ENCODE measurements around the gene CDYL. TPM values are rescaled to one million over a fixed set of nuclear protein-coding genes. Genes with fewer than 3 reads are reported as not detected.

Gene CDYL
- total RNA-seq, 2 experiments from 2014 or later, result 40.8 to 43.4 TPM

- Mint-ChIP-seq H3K4me3 (no peak overlapping the region), H3K36me3 (peaks cover 8% of the 10 kb centered on the region), H3K4me1 (peaks cover 27% of the 10 kb centered on the region), H3K27me3 (no peaks in the 10 kb centered on the region), H3K9me3 (ENCODE audit: low read depth) (no peaks in the 10 kb centered on the region), H3K27ac (no peak overlapping the region)
- CTCF ChIA-PET, result interaction anchor here (1.4 kb wide), 1 partner anchor 11 kb away, joined by 3 read pairs; no protein-coding TSS in a partner anchor
- DNase-seq (peak; percentile 40), ATAC-seq (no peak)
Measured at GRCh38 chr6:4928426-4928825, 152.2 kb downstream of the CDYL start.

DNA sequence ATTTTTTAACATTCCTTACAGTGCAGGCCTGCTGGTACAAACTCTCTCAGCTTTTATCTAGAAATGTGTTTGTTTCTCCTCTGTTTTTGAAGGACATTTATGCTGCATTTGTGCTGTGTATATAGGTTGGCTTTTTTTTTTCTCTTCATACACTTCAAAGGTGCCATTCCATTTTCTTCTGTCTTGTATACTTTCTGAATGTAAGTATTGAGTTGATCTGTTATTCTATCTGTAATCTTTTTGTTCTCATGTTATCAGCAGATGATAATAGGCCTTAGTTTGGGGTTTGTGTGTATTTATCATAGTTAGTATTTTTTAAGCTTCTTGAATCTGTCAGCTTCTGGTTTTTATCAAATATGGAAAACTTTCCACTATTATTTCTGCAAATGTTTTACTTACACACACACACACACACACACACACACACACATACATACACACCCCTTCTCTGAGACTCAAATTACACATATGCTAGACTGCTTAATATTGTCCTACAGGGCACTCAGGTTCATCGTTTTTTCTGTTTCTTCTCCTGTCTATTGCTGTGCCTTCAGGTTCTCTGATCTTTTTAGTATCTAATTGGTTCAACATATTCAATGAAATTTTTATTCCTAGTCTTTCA lies 153.0 kb downstream of the CDYL start:
- H3K27me3 Mint-ChIP-seq, result no peaks in the 10 kb centered on the region
- no peak overlapping the region for H3K27ac Mint-ChIP-seq
- H3K4me1 Mint-ChIP-seq, result peaks cover 32% of the 10 kb centered on the region
- peaks cover 6% of the 10 kb centered on the region for H3K36me3 Mint-ChIP-seq
- no peaks in the 10 kb centered on the region for H3K9me3 Mint-ChIP-seq (ENCODE audit: low read depth)
- no peak for DNase-seq
- H3K4me3 Mint-ChIP-seq, result no peak overlapping the region
- no peak for ATAC-seq
- CTCF ChIA-PET, result no interaction called here

- DNase-seq (no peak), ATAC-seq (no peak)
- Mint-ChIP-seq H3K9me3 (ENCODE audit: low read depth) (no peaks in the 10 kb centered on the region), H3K36me3 (peaks cover 6% of the 10 kb centered on the region), H3K4me1 (peaks cover 41% of the 10 kb centered on the region), H3K27ac (no peak overlapping the region), H3K27me3 (no peaks in the 10 kb centered on the region), H3K4me3 (no peak overlapping the region)
- CTCF ChIA-PET, result interaction anchor here (1.2 kb wide), 1 partner anchor 23 kb away, joined by 3 read pairs; no protein-coding TSS in a partner anchor
Measured at GRCh38 chr6:4930025-4930691, 154.0 kb downstream of the CDYL start.

DNA sequence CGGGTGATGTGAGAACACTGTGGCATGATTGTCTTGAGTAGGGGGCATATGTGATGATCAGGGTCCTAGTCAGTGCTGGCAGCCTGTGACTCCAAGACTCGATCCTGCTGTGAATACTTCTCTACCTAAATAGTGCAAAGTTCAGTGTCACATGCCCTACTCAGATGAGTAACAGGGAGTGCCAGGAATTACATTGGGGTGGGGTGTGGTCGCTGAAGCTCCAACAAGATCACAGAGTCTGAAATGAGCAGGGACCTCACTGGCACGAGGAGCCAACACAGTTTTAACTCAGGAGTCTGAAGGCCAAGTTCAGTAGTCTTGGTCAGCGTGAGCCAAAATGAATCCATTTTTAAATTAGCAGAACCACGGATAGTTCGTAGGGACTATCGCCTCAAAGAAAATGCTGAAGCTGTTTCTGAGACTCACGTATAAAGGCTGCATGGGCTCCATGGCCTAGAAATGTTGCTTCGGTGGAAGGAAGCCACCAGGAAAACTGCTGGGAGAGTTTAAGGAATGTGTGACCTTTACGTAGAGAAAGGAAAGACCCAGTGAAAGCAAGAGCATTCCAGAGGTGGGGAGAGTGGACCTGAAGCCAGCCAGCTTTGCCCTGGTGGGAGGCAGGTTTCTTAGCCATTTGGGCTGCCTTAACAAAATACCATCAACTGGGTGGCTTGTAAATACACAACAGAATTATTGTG lies 155.5 kb downstream of the CDYL start:
- H3K36me3 Mint-ChIP-seq, result peaks cover 6% of the 10 kb centered on the region
- H3K27ac Mint-ChIP-seq, result no peak overlapping the region
- no peaks in the 10 kb centered on the region for H3K9me3 Mint-ChIP-seq (ENCODE audit: low read depth)
- peaks cover 57% of the 10 kb centered on the region for H3K4me1 Mint-ChIP-seq
- no peak overlapping the region for H3K4me3 Mint-ChIP-seq
- CTCF ChIA-PET, result no interaction called here
- ATAC-seq, result no peak
- no peaks in the 10 kb centered on the region for H3K27me3 Mint-ChIP-seq
- no peak for DNase-seq

DNA sequence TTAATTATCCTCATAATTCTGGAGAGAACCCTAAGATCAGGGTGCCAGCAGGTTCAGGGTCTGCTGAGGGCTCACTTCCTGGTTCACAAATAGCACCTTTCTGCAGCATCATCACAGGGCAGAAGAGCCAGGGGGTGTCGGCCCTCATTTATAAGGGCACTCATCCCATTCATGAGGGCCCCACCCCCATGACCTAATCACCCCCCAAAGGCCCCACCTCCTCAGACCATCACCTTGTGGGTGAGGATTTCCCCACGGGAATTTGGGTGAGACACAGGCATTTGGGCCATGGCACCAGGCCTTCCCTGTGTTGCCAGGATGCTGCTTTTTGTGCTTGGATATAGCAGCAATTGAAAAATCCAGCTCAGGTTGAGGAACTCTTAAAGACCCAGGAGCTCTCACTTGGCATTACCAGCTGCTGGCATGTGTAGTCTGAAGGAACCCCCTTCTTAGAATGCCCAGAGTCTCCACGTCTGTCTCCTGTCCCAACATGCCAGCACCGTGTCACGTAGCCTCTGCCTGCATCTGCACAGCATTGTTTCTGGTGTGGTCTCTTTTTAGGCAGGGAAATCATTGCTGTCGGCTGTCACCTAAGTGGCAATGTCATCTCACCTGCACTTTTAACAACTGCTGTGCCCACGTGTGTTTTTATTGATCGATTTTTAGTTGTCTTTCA lies 156.2 kb downstream of the CDYL start:
- Mint-ChIP-seq H3K27ac (no peak overlapping the region), H3K9me3 (ENCODE audit: low read depth) (no peaks in the 10 kb centered on the region), H3K27me3 (no peaks in the 10 kb centered on the region), H3K4me1 (peaks cover 57% of the 10 kb centered on the region), H3K4me3 (no peak overlapping the region), H3K36me3 (peaks cover 6% of the 10 kb centered on the region)
- CTCF ChIA-PET, result no interaction called here
- ATAC-seq, result no peak
- DNase-seq, result no peak

- ATAC-seq, result peak; percentile 84
- Mint-ChIP-seq H3K36me3 (peaks cover 4% of the 10 kb centered on the region), H3K4me1 (peaks cover 50% of the 10 kb centered on the region), H3K27me3 (no peaks in the 10 kb centered on the region), H3K27ac (peak overlapping the region; percentile 65), H3K9me3 (ENCODE audit: low read depth) (no peaks in the 10 kb centered on the region), H3K4me3 (no peak overlapping the region)
- CTCF ChIA-PET, result interaction anchor here (0.8 kb wide), 2 partner anchors 11 to 133 kb away, joined by 3 read pairs; no protein-coding TSS in a partner anchor
- DNase-seq, result peak; percentile 76
Measured at GRCh38 chr6:4935486-4935885, 159.3 kb downstream of the CDYL start.

DNA sequence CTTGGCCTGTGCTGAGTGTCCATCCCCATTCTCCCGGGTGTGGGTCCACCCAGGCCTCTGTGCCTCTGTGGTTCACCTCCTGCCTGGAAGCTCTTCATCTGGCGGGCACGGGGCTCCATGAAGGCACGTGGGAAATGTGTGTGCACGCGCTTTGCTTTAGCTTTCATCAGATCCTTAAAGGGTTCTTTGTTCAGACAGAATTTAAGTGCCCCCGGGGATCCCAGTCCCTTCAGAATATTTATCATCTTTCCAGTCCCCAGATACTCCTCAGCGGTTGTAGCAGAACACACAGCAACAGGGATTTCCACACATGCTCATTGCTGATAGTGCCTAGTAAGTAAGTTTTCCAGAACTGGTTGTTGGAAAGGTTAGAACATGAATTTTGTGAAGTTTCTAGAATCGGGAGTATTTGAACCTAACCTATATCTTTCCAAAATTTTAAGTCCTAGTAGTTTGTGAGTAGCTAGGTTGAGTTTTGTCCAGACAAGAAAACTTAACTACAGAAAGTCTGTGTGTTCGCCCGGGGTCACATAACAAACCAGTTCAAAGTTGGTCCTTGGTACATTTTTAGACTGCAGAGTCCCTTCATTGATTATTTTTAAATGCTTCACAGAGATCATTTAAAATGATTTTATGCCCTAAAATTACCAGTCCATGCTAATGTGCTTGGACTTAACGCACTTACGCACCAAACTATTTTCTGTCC lies 159.9 kb downstream of the CDYL start:
- ATAC-seq (no peak), DNase-seq (no peak)
- Mint-ChIP-seq H3K36me3 (peaks cover 4% of the 10 kb centered on the region), H3K27ac (peak overlapping the region; percentile 6), H3K9me3 (ENCODE audit: low read depth) (no peaks in the 10 kb centered on the region), H3K4me3 (no peak overlapping the region), H3K4me1 (peaks cover 57% of the 10 kb centered on the region), H3K27me3 (no peaks in the 10 kb centered on the region)
- CTCF ChIA-PET, result interaction anchor here (0.8 to 1.0 kb wide), 3 partner anchors 18 to 134 kb away, joined by 3 read pairs; no protein-coding TSS in a partner anchor

DNA sequence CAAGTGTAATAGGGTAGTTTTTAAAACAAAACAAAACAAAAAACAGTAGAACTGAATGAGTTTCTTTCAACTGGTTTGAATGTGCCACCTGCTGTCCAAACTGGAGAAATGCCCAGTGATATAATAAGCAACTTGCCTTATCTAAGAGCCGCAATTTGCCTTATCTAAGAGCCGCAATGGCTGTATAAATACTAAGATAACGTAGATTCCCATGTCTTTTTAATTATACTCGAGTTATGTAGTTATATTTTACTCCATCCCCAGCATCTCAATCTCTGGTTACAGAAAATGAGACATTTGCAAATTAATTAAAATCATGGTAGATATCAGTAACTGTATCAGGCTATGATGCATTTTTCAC lies 160.5 kb downstream of the CDYL start:
- Mint-ChIP-seq H3K4me3 (no peak overlapping the region), H3K36me3 (peaks cover 4% of the 10 kb centered on the region), H3K27me3 (no peaks in the 10 kb centered on the region), H3K9me3 (ENCODE audit: low read depth) (no peaks in the 10 kb centered on the region), H3K27ac (no peak overlapping the region), H3K4me1 (peaks cover 61% of the 10 kb centered on the region)
- CTCF ChIA-PET, result interaction anchor here (1.0 kb wide), 2 partner anchors 18 to 82 kb away, joined by 3 read pairs; no protein-coding TSS in a partner anchor
- DNase-seq (no peak), ATAC-seq (peak; percentile 38)

- Mint-ChIP-seq H3K9me3 (ENCODE audit: low read depth) (no peaks in the 10 kb centered on the region), H3K27ac (no peak overlapping the region), H3K27me3 (no peaks in the 10 kb centered on the region), H3K4me3 (no peak overlapping the region), H3K4me1 (peaks cover 68% of the 10 kb centered on the region), H3K36me3 (peaks cover 4% of the 10 kb centered on the region)
- CTCF ChIA-PET, result no interaction called here
- DNase-seq (no peak), ATAC-seq (no peak)
Measured at GRCh38 chr6:4937414-4937813, 161.2 kb downstream of the CDYL start.

- peaks cover 6% of the 10 kb centered on the region for H3K36me3 Mint-ChIP-seq
- no peak overlapping the region for H3K4me3 Mint-ChIP-seq
- no peaks in the 10 kb centered on the region for H3K27me3 Mint-ChIP-seq
- H3K27ac Mint-ChIP-seq, result no peak overlapping the region
- peaks cover 65% of the 10 kb centered on the region for H3K4me1 Mint-ChIP-seq
- H3K9me3 Mint-ChIP-seq (ENCODE audit: low read depth), result no peaks in the 10 kb centered on the region
- ATAC-seq, result no peak
- CTCF ChIA-PET, result no interaction called here
- no peak for DNase-seq
Measured at GRCh38 chr6:4939241-4939640, 163.0 kb downstream of the CDYL start.

- no peaks in the 10 kb centered on the region for H3K27me3 Mint-ChIP-seq
- no peaks in the 10 kb centered on the region for H3K9me3 Mint-ChIP-seq (ENCODE audit: low read depth)
- ATAC-seq (no peak), DNase-seq (no peak)
- no peak overlapping the region for H3K27ac Mint-ChIP-seq
- H3K36me3 Mint-ChIP-seq, result peaks cover 6% of the 10 kb centered on the region
- H3K4me3 Mint-ChIP-seq, result no peak overlapping the region
- peaks cover 53% of the 10 kb centered on the region for H3K4me1 Mint-ChIP-seq
- CTCF ChIA-PET, result interaction anchor here (2.2 kb wide), 1 partner anchor 33 kb away, joined by 5 read pairs; no protein-coding TSS in a partner anchor
Measured at GRCh38 chr6:4940416-4940815, 164.2 kb downstream of the CDYL start.

- peak overlapping the region; percentile 78 for H3K27ac Mint-ChIP-seq
- no peaks in the 10 kb centered on the region for H3K27me3 Mint-ChIP-seq
- ATAC-seq (peak; percentile 95), DNase-seq (peak; percentile 82)
- H3K4me3 Mint-ChIP-seq, result peak overlapping the region; percentile 0
- CTCF ChIA-PET, result interaction anchor here (0.6 to 2.2 kb wide), 3 partner anchors 34 to 346 kb away, joined by 3 to 5 read pairs (median 5); partner anchors contain the start of gene RPP40
- peaks cover 40% of the 10 kb centered on the region for H3K4me1 Mint-ChIP-seq
- no peaks in the 10 kb centered on the region for H3K9me3 Mint-ChIP-seq (ENCODE audit: low read depth)
- H3K36me3 Mint-ChIP-seq, result peaks cover 6% of the 10 kb centered on the region
Measured at GRCh38 chr6:4941782-4942672, 165.8 kb downstream of the CDYL start.

All from activated CD8-positive, alpha-beta memory T cell treated with anti-CD3 and anti-CD28 coated beads, Interleukin-2, amount 10 ng/mL, durations not matched to agents 7 days and 5 days (primary cell).